GM10248 (cell line): Measurements from ENCODE around the gene RFTN1.

Source experiments
- CTCF ChIA-PET: fragments of 300-600 bp; sonication (Branson Sonifier 250); formaldehyde crosslinking; extraction: SDS; loops from one replicate; lab custom pipeline; 2021; ENCODE audit warnings: antibody characterized with exemption; lab: Yijun Ruan, JAX
- POLR2A ChIA-PET: fragments of 350-650 bp; sonication (Branson Sonifier 250); formaldehyde crosslinking; extraction: SDS; loops from one replicate; lab custom pipeline; 2020; ENCODE audit warnings: antibody characterized with exemption; lab: Yijun Ruan, JAX
- DNase-seq: peaks from one replicate; pipeline ENCODE4 v3.0.0; 2012; ENCODE audit errors: extremely low spot score
- CTCF ChIP-seq: IDR thresholded peaks from 2 replicates; pipeline ENCODE4 v1.5.1; 2012; ENCODE audit warnings: mild to moderate bottlenecking, low read depth; ENCODE audit errors: extremely low read depth, missing control alignments, control extremely low read depth

Gene RFTN1

GRCh38 chr3:16415911-16416476 is 97.5 kb downstream of the RFTN1 start:
- ChIA-PET POLR2A (interaction anchor here (0.5 kb wide), 1 partner anchor 96 kb away, joined by 3 read pairs; no protein-coding TSS in a partner anchor), CTCF (interaction anchor here (0.9 to 1.2 kb wide), 2 partner anchors 18 to 24 kb away, joined by 3 read pairs; no protein-coding TSS in a partner anchor)
- no peak for DNase-seq
- no peak for TF ChIP-seq CTCF

GRCh38 chr3:16413321-16413720 is 100.2 kb downstream of the RFTN1 start:
- CTCF ChIA-PET: interaction anchor here (1.1 to 3.6 kb wide), 3 partner anchors 19 to 38 kb away, joined by 3 to 14 read pairs (median 4); no protein-coding TSS in a partner anchor
- TF ChIP-seq CTCF: no peak
- no peak for DNase-seq
- POLR2A ChIA-PET: interaction anchor here (0.5 to 1.0 kb wide), 3 partner anchors 9 to 89 kb away, joined by 3 to 4 read pairs (median 4); no protein-coding TSS in a partner anchor

- no peak for DNase-seq
- CTCF ChIA-PET: interaction anchor here (1.4 to 3.6 kb wide), 5 partner anchors 9 to 34 kb away, joined by 4 to 14 read pairs (median 7); no protein-coding TSS in a partner anchor
- POLR2A ChIA-PET: no interaction called here
These were observed 101.2 kb downstream of the RFTN1 start for GRCh38 chr3:16412192-16412800.

GRCh38 chr3:16411441-16411840 is 102.1 kb downstream of the RFTN1 start:
- ChIA-PET CTCF (interaction anchor here (1.0 to 3.6 kb wide), 6 partner anchors 9 to 44 kb away, joined by 3 to 14 read pairs (median 6); no protein-coding TSS in a partner anchor), POLR2A (interaction anchor here (1.1 kb wide), 1 partner anchor 10 kb away, joined by 4 read pairs; no protein-coding TSS in a partner anchor)

More at GRCh38 chr3:16412192-16412800, 101.2 kb downstream of the RFTN1 start:
- no peak for TF ChIP-seq CTCF

GRCh38 chr3:16410659-16411058 is 102.8 kb downstream of the RFTN1 start:
- POLR2A ChIA-PET: interaction anchor here (1.1 kb wide), 1 partner anchor 11 kb away, joined by 4 read pairs; no protein-coding TSS in a partner anchor
- CTCF ChIA-PET: interaction anchor here (1.0 to 2.6 kb wide), 3 partner anchors 10 to 45 kb away, joined by 3 to 10 read pairs (median 7); no protein-coding TSS in a partner anchor
- no peak for DNase-seq
- TF ChIP-seq CTCF: no peak

More at GRCh38 chr3:16411441-16411840, 102.1 kb downstream of the RFTN1 start:
- TF ChIP-seq CTCF: no peak
- DNase-seq: no peak

- CTCF ChIA-PET: no interaction called here
- DNase-seq: no peak
These were observed 104.5 kb downstream of the RFTN1 start for GRCh38 chr3:16409032-16409431.

More at GRCh38 chr3:16409032-16409431, 104.5 kb downstream of the RFTN1 start:
- no peak for TF ChIP-seq CTCF
- POLR2A ChIA-PET: no interaction called here
